ENCODE measurements around the gene ADAMTS7. TPM values are rescaled to one million over a fixed set of nuclear protein-coding genes. Genes with fewer than 3 reads are reported as not detected.
"Not testable (repeated sequence)": the region's sequence is repeated elsewhere in the genome, so short reads cannot be mapped to it uniquely, and the experiment has no call there.

Gene ADAMTS7
- total RNA-seq, 1 experiment from 2014 or later = 1.1 TPM

DNA sequence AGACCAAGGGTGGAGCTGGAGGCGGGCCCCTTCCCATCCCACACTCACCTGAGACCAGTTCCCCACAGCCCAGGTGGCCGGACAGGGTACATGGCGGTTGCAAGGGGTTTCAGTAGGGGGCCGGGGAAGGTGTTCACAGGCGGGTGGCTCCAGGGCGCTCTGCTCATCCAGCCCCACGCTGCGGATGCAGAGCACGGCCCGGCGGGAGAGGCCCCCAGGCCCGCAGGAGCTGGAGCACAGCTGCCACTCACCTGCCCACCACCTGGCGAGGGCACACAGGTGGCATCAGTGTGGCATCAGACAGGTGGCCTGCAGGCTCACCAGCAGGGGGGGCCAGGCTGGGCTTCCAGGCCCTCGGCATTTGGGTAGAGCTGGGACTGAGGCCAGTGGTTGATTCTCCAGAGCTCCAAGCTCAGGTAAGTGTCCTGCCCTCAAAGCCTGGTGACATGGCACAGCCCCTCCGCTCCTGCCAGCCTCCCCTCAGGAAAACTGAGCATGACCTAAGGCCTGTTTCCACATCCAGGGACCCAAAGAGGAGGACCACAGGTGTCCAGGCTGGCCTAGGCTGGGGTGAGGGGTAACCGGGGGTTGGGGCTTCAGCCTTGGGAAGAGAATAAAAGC lies 43.8 kb downstream of the ADAMTS7 start:
- CTCF ChIA-PET = no interaction called here
- H3K4me3 Mint-ChIP-seq (ENCODE audit: unreplicated experiment) = no peak overlapping the region
- no peaks in the 10 kb centered on the region for H3K4me1 ChIP-seq
- no peak overlapping the region for H3K4me3 ChIP-seq (ENCODE audit: low read depth, low read length)
- H3K36me3 ChIP-seq (ENCODE audit: control insufficient read depth, insufficient read depth, low read length) = no peaks in the 10 kb centered on the region
- no peaks in the 10 kb centered on the region for H3K9me3 ChIP-seq
- no peaks in the 10 kb centered on the region for H3K4me1 Mint-ChIP-seq (ENCODE audit: low read depth, unreplicated experiment)
- no TSS peak for BruUV-seq (replicated peaks)
- POLR2A ChIA-PET = no interaction called here
- DNase-seq = peak in 1 of 2 experiments; percentile 23
- TF ChIP-seq, protein P1, sequence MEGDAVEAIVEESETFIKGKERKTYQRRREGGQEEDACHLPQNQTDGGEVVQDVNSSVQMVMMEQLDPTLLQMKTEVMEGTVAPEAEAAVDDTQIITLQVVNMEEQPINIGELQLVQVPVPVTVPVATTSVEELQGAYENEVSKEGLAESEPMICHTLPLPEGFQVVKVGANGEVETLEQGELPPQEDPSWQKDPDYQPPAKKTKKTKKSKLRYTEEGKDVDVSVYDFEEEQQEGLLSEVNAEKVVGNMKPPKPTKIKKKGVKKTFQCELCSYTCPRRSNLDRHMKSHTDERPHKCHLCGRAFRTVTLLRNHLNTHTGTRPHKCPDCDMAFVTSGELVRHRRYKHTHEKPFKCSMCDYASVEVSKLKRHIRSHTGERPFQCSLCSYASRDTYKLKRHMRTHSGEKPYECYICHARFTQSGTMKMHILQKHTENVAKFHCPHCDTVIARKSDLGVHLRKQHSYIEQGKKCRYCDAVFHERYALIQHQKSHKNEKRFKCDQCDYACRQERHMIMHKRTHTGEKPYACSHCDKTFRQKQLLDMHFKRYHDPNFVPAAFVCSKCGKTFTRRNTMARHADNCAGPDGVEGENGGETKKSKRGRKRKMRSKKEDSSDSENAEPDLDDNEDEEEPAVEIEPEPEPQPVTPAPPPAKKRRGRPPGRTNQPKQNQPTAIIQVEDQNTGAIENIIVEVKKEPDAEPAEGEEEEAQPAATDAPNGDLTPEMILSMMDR (IDR thresholded peaks at IDR 0.05; ENCODE audit: insufficient read depth in 1 of 2, low read depth in 1 of 2, low read length in 1 of 2, severe bottlenecking in 1 of 2, unreplicated experiment in 1 of 2) = no peak
- no peaks in the 10 kb centered on the region for H3K27me3 ChIP-seq (replicated peaks; ENCODE audit: control insufficient read depth, insufficient read depth, low read length)
- peaks cover 3% of the 10 kb centered on the region for H3K27me3 Mint-ChIP-seq (ENCODE audit: insufficient read depth, unreplicated experiment)
- no peaks in the 10 kb centered on the region for H3K36me3 Mint-ChIP-seq (ENCODE audit: insufficient read depth, unreplicated experiment)
- H3K27ac Mint-ChIP-seq (ENCODE audit: unreplicated experiment) = no peak overlapping the region
- intact Hi-C loops (cut with micrococcal nuclease; ENCODE audit: unreplicated experiment) = no loop called here
- no peaks in the 10 kb centered on the region for H3K9me3 Mint-ChIP-seq (ENCODE audit: unreplicated experiment)

DNA sequence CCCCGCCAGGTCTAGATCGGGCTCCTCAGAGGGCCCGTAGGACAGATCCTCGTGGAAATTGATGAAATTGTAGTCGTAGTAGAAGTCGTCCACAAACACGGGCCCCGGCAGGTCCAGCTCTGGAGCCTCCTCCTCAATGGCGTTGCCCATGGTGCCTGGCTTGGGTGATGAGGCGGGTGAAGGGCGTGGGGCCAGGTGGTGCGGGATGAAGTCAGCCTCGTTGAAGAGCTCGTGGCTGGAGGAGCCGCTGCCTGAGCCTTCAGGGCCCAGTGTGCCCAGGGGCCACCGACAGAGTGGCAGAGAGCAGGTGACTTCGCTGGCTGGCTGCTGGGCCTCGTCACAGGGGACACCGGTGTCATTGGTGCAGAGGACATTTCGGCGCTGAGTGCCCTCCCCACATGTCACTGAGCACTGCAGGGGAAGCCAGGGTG lies 44.6 kb downstream of the ADAMTS7 start:
- H3K27me3 ChIP-seq (replicated peaks; ENCODE audit: control insufficient read depth, insufficient read depth, low read length); H3K27ac Mint-ChIP-seq (ENCODE audit: unreplicated experiment); H3K36me3 Mint-ChIP-seq (ENCODE audit: insufficient read depth, unreplicated experiment); H3K4me1 Mint-ChIP-seq (ENCODE audit: low read depth, unreplicated experiment); intact Hi-C loops (cut with micrococcal nuclease; ENCODE audit: unreplicated experiment); H3K4me3 Mint-ChIP-seq (ENCODE audit: unreplicated experiment); H3K4me1 ChIP-seq; H3K4me3 ChIP-seq (ENCODE audit: low read depth, low read length); POLR2A ChIA-PET; CTCF ChIA-PET; H3K9me3 Mint-ChIP-seq (ENCODE audit: unreplicated experiment); H3K27me3 Mint-ChIP-seq (ENCODE audit: insufficient read depth, unreplicated experiment); H3K36me3 ChIP-seq (ENCODE audit: control insufficient read depth, insufficient read depth, low read length); BruUV-seq (replicated peaks); H3K9me3 ChIP-seq: not testable (repeated sequence)
- DNase-seq = peak in 1 of 2 experiments; percentile 20

DNA sequence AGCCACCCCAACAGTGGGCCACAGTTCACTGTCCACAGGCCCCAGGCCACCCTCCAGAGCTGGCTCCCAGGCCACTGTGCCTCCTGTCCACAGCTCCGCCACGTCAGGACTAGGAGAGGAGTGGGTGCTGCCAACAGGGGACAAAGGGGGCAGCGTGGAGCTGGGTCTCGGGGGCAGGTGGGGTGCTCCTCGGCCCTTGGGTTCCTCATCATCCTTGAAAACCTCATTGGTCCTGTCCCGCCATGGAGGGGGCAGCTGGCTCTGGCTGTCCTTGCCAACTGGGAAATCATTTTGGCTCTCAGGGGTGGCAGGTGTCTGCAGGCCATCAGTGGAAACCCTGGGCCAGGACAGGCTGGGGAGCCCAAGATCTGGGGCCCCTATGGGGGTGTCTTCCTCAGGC lies 45.2 kb downstream of the ADAMTS7 start:
- no peaks in the 10 kb centered on the region for H3K9me3 ChIP-seq
- H3K27me3 ChIP-seq (replicated peaks; ENCODE audit: control insufficient read depth, insufficient read depth, low read length) = no peaks in the 10 kb centered on the region
- BruUV-seq (replicated peaks) = no TSS peak
- ChIA-PET CTCF (no interaction called here), POLR2A (no interaction called here)
- Mint-ChIP-seq H3K9me3 (ENCODE audit: unreplicated experiment) (no peaks in the 10 kb centered on the region), H3K36me3 (ENCODE audit: insufficient read depth, unreplicated experiment) (no peaks in the 10 kb centered on the region), H3K4me1 (ENCODE audit: low read depth, unreplicated experiment) (no peaks in the 10 kb centered on the region), H3K27me3 (ENCODE audit: insufficient read depth, unreplicated experiment) (peaks cover 3% of the 10 kb centered on the region), H3K4me3 (ENCODE audit: unreplicated experiment) (no peak overlapping the region), H3K27ac (ENCODE audit: unreplicated experiment) (no peak overlapping the region)
- H3K36me3 ChIP-seq (ENCODE audit: control insufficient read depth, insufficient read depth, low read length) = no peaks in the 10 kb centered on the region
- TF ChIP-seq, protein P1 (IDR thresholded peaks at IDR 0.05; ENCODE audit: insufficient read depth in 1 of 2, low read depth in 1 of 2, low read length in 1 of 2, severe bottlenecking in 1 of 2, unreplicated experiment in 1 of 2) = no peak
- no peak overlapping the region for H3K4me3 ChIP-seq (ENCODE audit: low read depth, low read length)
- no peaks in the 10 kb centered on the region for H3K4me1 ChIP-seq
- DNase-seq = no peak
- intact Hi-C loops (cut with micrococcal nuclease; ENCODE audit: unreplicated experiment) = no loop called here

DNA sequence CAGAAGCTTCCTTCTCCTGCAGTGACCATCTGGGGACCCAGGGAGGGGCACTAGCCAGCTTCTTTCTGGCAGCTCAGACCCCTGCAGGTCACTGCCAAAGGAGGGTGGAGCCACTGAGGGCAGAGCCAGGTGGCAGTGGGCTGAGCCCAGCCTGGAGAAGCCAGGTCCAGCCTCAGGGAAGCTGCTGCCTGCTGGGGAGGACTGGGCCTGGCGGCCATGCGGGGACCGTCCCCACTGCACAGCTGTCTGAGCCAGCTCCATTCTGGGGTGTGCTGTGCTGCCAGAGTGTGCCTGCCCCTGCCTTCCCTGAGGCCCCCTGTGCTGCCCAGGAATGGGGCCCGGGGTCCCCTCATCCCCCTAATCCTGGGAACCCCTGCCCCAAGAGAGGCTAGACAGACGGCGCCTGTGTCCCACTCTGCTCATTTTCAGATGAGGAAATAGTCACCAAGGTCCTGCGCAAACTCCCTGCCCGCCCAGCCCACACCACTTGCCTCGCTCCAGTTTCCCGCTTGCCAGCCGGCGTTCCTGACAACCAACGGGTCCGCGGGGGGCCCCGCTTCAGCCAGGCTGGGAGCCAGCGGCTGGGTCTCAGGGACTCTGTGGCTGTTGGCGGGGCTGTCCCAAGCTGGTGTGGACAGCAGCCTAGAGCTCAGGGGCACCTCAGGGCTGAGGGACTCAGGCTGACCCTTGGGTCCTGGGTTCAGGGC lies 46.0 kb downstream of the ADAMTS7 start:
- H3K27ac Mint-ChIP-seq (ENCODE audit: unreplicated experiment); intact Hi-C loops (cut with micrococcal nuclease; ENCODE audit: unreplicated experiment); H3K4me1 ChIP-seq; H3K27me3 Mint-ChIP-seq (ENCODE audit: insufficient read depth, unreplicated experiment); H3K9me3 ChIP-seq; H3K36me3 ChIP-seq (ENCODE audit: control insufficient read depth, insufficient read depth, low read length); H3K27me3 ChIP-seq (replicated peaks; ENCODE audit: control insufficient read depth, insufficient read depth, low read length); H3K4me3 ChIP-seq (ENCODE audit: low read depth, low read length); CTCF ChIA-PET; H3K4me1 Mint-ChIP-seq (ENCODE audit: low read depth, unreplicated experiment); H3K4me3 Mint-ChIP-seq (ENCODE audit: unreplicated experiment); BruUV-seq (replicated peaks); H3K9me3 Mint-ChIP-seq (ENCODE audit: unreplicated experiment); H3K36me3 Mint-ChIP-seq (ENCODE audit: insufficient read depth, unreplicated experiment); DNase-seq; POLR2A ChIA-PET: not testable (repeated sequence)

DNA sequence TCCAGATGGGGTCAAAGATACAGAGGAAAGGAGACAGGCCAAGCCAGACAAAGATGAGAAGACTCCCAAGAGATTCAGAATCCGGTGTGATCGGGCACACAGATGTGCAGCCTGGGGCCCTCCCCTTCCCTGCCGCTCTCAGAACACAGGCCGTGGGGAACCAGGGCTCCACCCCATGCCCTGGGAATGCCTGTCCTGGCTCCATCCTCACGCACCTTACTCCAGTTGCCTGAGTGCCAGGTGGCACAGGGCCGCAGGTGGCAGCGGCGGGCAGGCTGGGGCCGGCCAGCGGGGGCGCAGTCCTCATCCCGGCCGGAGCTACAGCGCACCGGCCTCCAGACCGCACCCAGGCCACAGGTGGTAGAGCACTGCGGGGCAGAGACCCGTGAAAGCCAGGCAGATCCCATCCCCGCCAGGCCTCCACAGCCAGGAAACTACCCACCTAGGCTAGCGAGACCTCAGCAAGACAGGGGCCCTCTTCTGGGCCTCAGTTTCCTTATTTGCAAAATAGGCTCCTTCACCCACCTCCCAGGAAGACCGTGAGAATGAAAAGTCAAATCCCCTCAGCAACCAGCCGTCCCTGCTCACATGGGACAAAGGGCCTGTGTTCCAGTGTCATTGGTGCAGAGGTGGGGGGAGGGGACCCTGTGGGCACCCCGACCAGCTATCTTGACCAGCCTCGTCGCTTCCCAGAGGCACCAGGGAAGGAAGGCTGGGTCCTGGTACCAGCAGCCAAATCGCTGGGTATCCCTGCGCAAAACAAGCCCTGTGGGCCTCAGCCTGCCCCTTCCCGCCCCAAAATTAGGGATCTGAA lies 46.7 kb downstream of the ADAMTS7 start:
- H3K4me1 ChIP-seq; H3K4me1 Mint-ChIP-seq (ENCODE audit: low read depth, unreplicated experiment); H3K27ac Mint-ChIP-seq (ENCODE audit: unreplicated experiment); intact Hi-C loops (cut with micrococcal nuclease; ENCODE audit: unreplicated experiment); H3K4me3 Mint-ChIP-seq (ENCODE audit: unreplicated experiment); H3K27me3 Mint-ChIP-seq (ENCODE audit: insufficient read depth, unreplicated experiment); H3K27me3 ChIP-seq (replicated peaks; ENCODE audit: control insufficient read depth, insufficient read depth, low read length); H3K9me3 ChIP-seq; CTCF ChIA-PET; H3K36me3 ChIP-seq (ENCODE audit: control insufficient read depth, insufficient read depth, low read length); H3K36me3 Mint-ChIP-seq (ENCODE audit: insufficient read depth, unreplicated experiment); POLR2A ChIA-PET; BruUV-seq (replicated peaks); H3K9me3 Mint-ChIP-seq (ENCODE audit: unreplicated experiment); H3K4me3 ChIP-seq (ENCODE audit: low read depth, low read length); DNase-seq: not testable (repeated sequence)

Measured in Caco-2 (cell line).